ENCODE measurements around the gene CELF5. TPM values are rescaled to one million over a fixed set of nuclear protein-coding genes. Genes with fewer than 3 reads are reported as not detected.

Gene CELF5
- total and polyA plus RNA-seq, 10 of the 15 experiments (the other 5 are each of a cell fraction or from before 2014, with no cell fraction given), result 0.01 to 0.04 TPM; not detected in 8

GRCh38 chr19:3189702-3190469, 34.6 kb upstream of the CELF5 start:
- no peak for DNase-seq (ENCODE audit: low read depth, low spot score)
- peaks cover 50% of the 10 kb centered on the region for H3K79me2 ChIP-seq (ENCODE audit: control insufficient read depth, insufficient read depth, low read length)
- no peaks in the 10 kb centered on the region for H3K27me3 ChIP-seq (replicated peaks in 1 of 2; ENCODE audit: control insufficient read depth in 2 of 2, insufficient read depth in 2 of 2, low read length in 1 of 2)
- in situ Hi-C loops (cut with MboI) (no loop called here), intact Hi-C loops (cut with micrococcal nuclease; ENCODE audit: unreplicated experiment) (no loop called here)
- H3K9me3 ChIP-seq (replicated peaks; ENCODE audit: control insufficient read depth, insufficient read depth, low read length), result no peaks in the 10 kb centered on the region
- no peak for ATAC-seq
- no peaks in the 10 kb centered on the region for H4K20me1 ChIP-seq (ENCODE audit: control insufficient read depth, insufficient read depth)
- H2AFZ ChIP-seq (ENCODE audit: control insufficient read depth, low read depth, low read length), result no peak overlapping the region
- H3K4me2 ChIP-seq (ENCODE audit: control insufficient read depth, insufficient read depth), result no peak overlapping the region
- peaks cover 11% of the 10 kb centered on the region for H3K4me1 ChIP-seq (ENCODE audit: control insufficient read depth, insufficient read depth, low read length)
- ChIA-PET RAD21 (ENCODE audit: unreplicated experiment) (no interaction called here), CTCF (interaction anchor here (1.3 kb wide), 1 partner anchor 64 kb away, joined by 4 read pairs; no protein-coding TSS in a partner anchor), POLR2A (interaction anchor here (1.1 kb wide), 1 partner anchor 9 kb away, joined by 3 read pairs; no protein-coding TSS in a partner anchor), SMC1A (ENCODE audit: uncharacterized antibody, unreplicated experiment) (no interaction called here)
- no peak for FAIRE-seq
- no peak overlapping the region for H3K27ac ChIP-seq (ENCODE audit: control insufficient read depth, insufficient read depth)
- H3K36me3 ChIP-seq (ENCODE audit: control insufficient read depth in 2 of 2, insufficient read depth in 2 of 2, low read length in 1 of 2), result peaks cover 5% of the 10 kb centered on the region in 2 experiments; a peak in 3 of 4 replicates
- H3K9ac ChIP-seq (ENCODE audit: control insufficient read depth, insufficient read depth, low read length), result no peak overlapping the region
- 85% methylated on average over 28 of the region's 28 CpGs for WGBS (ENCODE audit: insufficient coverage, insufficient replicate concordance, low lambda C conversion rate, missing lambda C conversion rate)
- H3K4me3 ChIP-seq, result no peak overlapping the region
- BruUV-seq (replicated peaks), result no TSS peak
- TF ChIP-seq IKZF2 (IDR thresholded peaks at IDR 0.05) (no peak), POLR2AphosphoS5 (IDR thresholded peaks at IDR 0.05; ENCODE audit: low read length) (no peak), DPF2 (IDR thresholded peaks at IDR 0.05) (no peak), EGR1 (IDR thresholded peaks at IDR 0.05; ENCODE audit: borderline replicate concordance in 1 of 2, low read depth in 2 of 2, low read length in 2 of 2) (no peak), ZNF687 (IDR thresholded peaks at IDR 0.05) (no peak), CUX1 (IDR thresholded peaks at IDR 0.05; ENCODE audit: insufficient replicate concordance, low read depth, low read length) (no peak), USF1 (IDR thresholded peaks at IDR 0.05; ENCODE audit: borderline replicate concordance, extremely low read length, insufficient read depth, low read depth, low read length) (no peak), SIN3A (IDR thresholded peaks at IDR 0.05; ENCODE audit: low read depth, low read length) (no peak), CHD1 (IDR thresholded peaks at IDR 0.05; ENCODE audit: low read depth, low read length) (no peak)
